ENCODE data around the gene PARVB. TPM values are rescaled to one million over a fixed set of nuclear protein-coding genes. Genes with fewer than 3 reads are reported as not detected.

The PARVB gene
- total RNA-seq, 2 donors from 2014 or later = 43.8 to 86.5 TPM

DNA sequence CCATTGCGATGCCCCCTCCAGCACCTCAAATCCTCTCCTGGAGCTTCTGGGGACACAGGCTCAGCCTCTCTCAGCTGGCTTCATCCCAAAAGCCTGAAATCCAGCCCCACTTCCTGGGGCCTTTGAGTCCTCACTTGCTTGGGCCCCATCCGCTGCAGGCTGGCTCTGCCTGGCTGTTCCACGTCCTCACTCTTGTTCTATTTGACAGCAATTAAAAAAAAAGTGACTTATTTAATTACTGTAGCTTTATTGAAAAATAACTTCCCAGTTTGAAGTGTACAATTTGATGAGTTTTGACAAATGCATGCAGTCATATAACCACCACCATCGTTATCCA is 183.8 kb downstream of the PARVB start:
- Histone ChIP-seq H3K27ac (no peak overlapping the region), H3K4me3 (no peak overlapping the region), H3K9me3 (peaks cover 0 to 21% of the 10 kb centered on the region in 2 donors), H3K27me3 (no peaks in the 10 kb centered on the region), H3K36me3 (no peaks in the 10 kb centered on the region), H3K4me1 (peaks cover 0 to 11% of the 10 kb centered on the region in 2 donors)
- no peak for DNase-seq (ENCODE audit: low spot score)
- no peak for TF ChIP-seq CTCF (IDR thresholded peaks at IDR 0.05)

- Histone ChIP-seq H3K4me1 (peaks cover 0 to 11% of the 10 kb centered on the region in 2 donors), H3K4me3 (no peak overlapping the region), H3K27me3 (no peaks in the 10 kb centered on the region), H3K36me3 (no peaks in the 10 kb centered on the region), H3K27ac (no peak overlapping the region), H3K9me3 (peaks cover 0 to 21% of the 10 kb centered on the region in 2 donors)
- DNase-seq (ENCODE audit: low spot score) = no peak
- TF ChIP-seq CTCF (IDR thresholded peaks at IDR 0.05) = no peak
These were observed 185.2 kb downstream of the PARVB start for GRCh38 chr22:44209343-44209742.

DNA sequence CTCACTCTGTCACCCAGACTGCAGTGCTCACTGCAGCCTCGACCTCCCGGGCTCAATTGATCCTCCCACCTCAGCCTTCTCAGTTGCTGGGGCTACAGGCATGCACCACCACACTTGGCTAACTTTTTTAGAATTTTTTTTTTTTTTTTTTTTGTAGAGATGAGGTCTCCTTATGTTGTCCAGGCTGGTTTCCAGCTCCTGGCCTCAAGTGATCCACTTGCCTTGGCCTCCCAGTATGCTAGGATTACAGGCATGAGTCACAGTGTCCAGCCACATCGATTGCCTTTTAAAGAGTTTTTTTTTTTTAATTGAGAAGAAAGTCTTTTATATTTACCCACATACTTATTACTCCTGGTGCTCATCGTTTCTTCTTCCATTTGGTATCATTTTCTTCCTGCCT is 186.6 kb downstream of the PARVB start:
- H3K27me3 ChIP-seq = no peaks in the 10 kb centered on the region
- no peaks in the 10 kb centered on the region for H3K36me3 ChIP-seq
- H3K4me3 ChIP-seq = no peak overlapping the region
- TF ChIP-seq CTCF (IDR thresholded peaks at IDR 0.05) = no peak
- DNase-seq (ENCODE audit: low spot score) = no peak
- H3K9me3 ChIP-seq = peaks cover 0 to 33% of the 10 kb centered on the region in 2 donors
- peak overlapping the region in 1 of 2 donors; percentile 29 for H3K27ac ChIP-seq
- H3K4me1 ChIP-seq = peaks cover 0 to 11% of the 10 kb centered on the region in 2 donors

GRCh38 chr22:44211256-44211945 is 187.3 kb downstream of the PARVB start:
- no peak for TF ChIP-seq CTCF (IDR thresholded peaks at IDR 0.05)
- peak overlapping the region; percentile 21 to 67 for H3K27ac ChIP-seq
- no peak overlapping the region for H3K4me3 ChIP-seq

GRCh38 chr22:44211946-44212930 is 188.1 kb downstream of the PARVB start:
- H3K36me3 ChIP-seq = no peaks in the 10 kb centered on the region
- TF ChIP-seq CTCF (IDR thresholded peaks at IDR 0.05) = no peak
- no peak for DNase-seq (ENCODE audit: low spot score)
- H3K9me3 ChIP-seq = peaks cover 0 to 38% of the 10 kb centered on the region in 2 donors
- H3K4me1 ChIP-seq = peaks cover 0 to 11% of the 10 kb centered on the region in 2 donors
- H3K27ac ChIP-seq = peak overlapping the region; percentile 21 to 67
- no peaks in the 10 kb centered on the region for H3K27me3 ChIP-seq
- H3K4me3 ChIP-seq = no peak overlapping the region

More at GRCh38 chr22:44211256-44211945, 187.3 kb downstream of the PARVB start:
- Histone ChIP-seq H3K9me3 (peaks cover 0 to 38% of the 10 kb centered on the region in 2 donors), H3K27me3 (no peaks in the 10 kb centered on the region), H3K36me3 (no peaks in the 10 kb centered on the region), H3K4me1 (peaks cover 0 to 11% of the 10 kb centered on the region in 2 donors)
- DNase-seq (ENCODE audit: low spot score) = peak; percentile 60

Measured in right atrium auricular region (tissue), 2 donors.